A549 (cell line): ENCODE results near the gene DDX4. TPM values are rescaled to one million over a fixed set of nuclear protein-coding genes. Genes with fewer than 3 reads are reported as not detected.
A peak's percentile ranks its signal among the peaks of the same experiment; 100 is the strongest.

Source experiments
- ATAC-seq, 2 experiments: fragments of 200-7000 bp in 1 of 2; fragments of >200 bp in 1 of 2; cut with Nextera tagmentation in 1 of 2; cut with Tn5 transposase in 1 of 2; 3 replicates each; pipeline versions ENCODE4 v1.8.0 to v1.9.1; 2018 to 2020; ENCODE audit warnings: mild to moderate bottlenecking in 1 of 2, moderate library complexity in 1 of 2
- CTCF ChIA-PET: fragments of 300-600 bp; sonication (Branson Sonifier 250); formaldehyde crosslinking; extraction: SDS; loops from one replicate; lab custom pipeline; 2021; ENCODE audit warnings: antibody characterized with exemption, inconsistent platforms; lab: Yijun Ruan, JAX
- POLR2A ChIA-PET: fragments of 350-600 bp; formaldehyde crosslinking; extraction: SDS; loops from one replicate; lab custom pipeline; 2021; ENCODE audit warnings: antibody characterized with exemption, inconsistent platforms; lab: Yijun Ruan, JAX
- DNase-seq, 2 experiments: peaks; one replicate each; pipeline versions ENCODE4 v3.0.0 to v3.0.0-alpha.2; 2011 to 2016; ENCODE audit warnings: low read depth in 1 of 2, low spot score in 1 of 2
- FAIRE-seq: peaks from 2 replicates; lab custom pipeline; 2011; peaks lifted over from hg19 to GRCh38; lab: Jason Lieb, UNC
- H3K27ac ChIP-seq, 2 experiments: fragments of >200 bp; sonication (Bioruptor Twin); formaldehyde crosslinking; 3 replicates each; pipeline ENCODE4 v1.5.1; 2016 to 2017
- H3K4me1 ChIP-seq: fragments of >200 bp; sonication (Bioruptor Twin); formaldehyde crosslinking; 3 replicates; pipeline ENCODE4 v1.6.1; 2016
- H3K4me2 ChIP-seq: fragments of >200 bp; sonication (Bioruptor Twin); formaldehyde crosslinking; 3 replicates; pipeline ENCODE4 v1.6.1; 2016
- H3K4me3 ChIP-seq: fragments of >200 bp; sonication (Bioruptor Twin); formaldehyde crosslinking; 3 replicates; pipeline ENCODE4 v1.5.1; 2016
- H3K9me3 ChIP-seq: fragments of >200 bp; sonication (Bioruptor Twin); formaldehyde crosslinking; 3 replicates; pipeline ENCODE4 v1.6.1; 2016
- BCL3 ChIP-seq: fragments of >200 bp; sonication (Bioruptor Twin); formaldehyde crosslinking; IDR thresholded peaks from 3 replicates; pipeline ENCODE4 v1.6.1; 2016
- CHD4 ChIP-seq: fragments of 200-600 bp; sonication (generic); IDR thresholded peaks from 2 replicates; pipeline ENCODE4 v1.6.1; 2016; ENCODE audit warnings: antibody characterized with exemption, mild to moderate bottlenecking, borderline replicate concordance
- ESRRA ChIP-seq: fragments of 150-350 bp; IDR thresholded peaks from 2 replicates; pipeline ENCODE4 v1.6.1; 2014; ENCODE audit warnings: mild to moderate bottlenecking, low read length, borderline replicate concordance
- FOSL2 ChIP-seq, 2 experiments: fragments of 450-650 bp in 1 of 2; fragments of >200 bp in 1 of 2; sonication (Bioruptor Twin) in 1 of 2; formaldehyde crosslinking; IDR thresholded peaks; 2 replicates each; pipeline versions ENCODE4 v1.5.0 to v1.6.1; 2016 to 2020; ENCODE audit warnings: mild to moderate bottlenecking in 1 of 2, moderate library complexity in 1 of 2
- FOXS1 ChIP-seq: fragments of 250-450 bp; sonication (Bioruptor Pico); IDR thresholded peaks from 2 replicates; pipeline ENCODE4 v1.5.0; 2020; ENCODE audit warnings: mild to moderate bottlenecking, moderate library complexity
- GATA3 ChIP-seq: IDR thresholded peaks from 2 replicates; pipeline ENCODE4 v1.6.1; 2012; ENCODE audit warnings: borderline replicate concordance
- HDAC2 ChIP-seq: fragments of 200-600 bp; sonication (generic); IDR thresholded peaks from 2 replicates; pipeline ENCODE4 v1.6.1; 2016
- HES2 ChIP-seq: fragments of >200 bp; sonication (Bioruptor Twin); formaldehyde crosslinking; IDR thresholded peaks from 2 replicates; pipeline ENCODE4 v1.6.1; 2016
- HEYL ChIP-seq: fragments of 250-450 bp; sonication (Bioruptor Pico); IDR thresholded peaks from 2 replicates; pipeline ENCODE4 v1.8.0; 2021; ENCODE audit warnings: mild to moderate bottlenecking, moderate library complexity
- JUN ChIP-seq, 2 experiments: fragments of >200 bp; sonication (Bioruptor Twin); formaldehyde crosslinking; IDR thresholded peaks; 2 replicates in 1 of 2; 3 replicates in 1 of 2; pipeline ENCODE4 v1.6.1; 2016 to 2017
- KDM1A ChIP-seq: fragments of 200-600 bp; sonication (generic); IDR thresholded peaks from 2 replicates; pipeline ENCODE4 v1.6.1; 2016; ENCODE audit warnings: low read depth, mild to moderate bottlenecking
- KDM5A ChIP-seq: fragments of 200-600 bp; sonication (generic); IDR thresholded peaks from 2 replicates; pipeline ENCODE4 v1.6.1; 2016; ENCODE audit warnings: antibody characterized with exemption, mild to moderate bottlenecking
- MAFK ChIP-seq: fragments of 450-650 bp; IDR thresholded peaks from 2 replicates; pipeline ENCODE4 v1.6.1; 2014; ENCODE audit not compliant: partially characterized antibody
- MYC ChIP-seq: IDR thresholded peaks from 2 replicates; pipeline ENCODE4 v1.6.1; 2012; ENCODE audit warnings: mild to moderate bottlenecking, inconsistent platforms, low read length, improper control_type of control experiment, borderline replicate concordance
- NR3C1 ChIP-seq: fragments of >200 bp; sonication (Bioruptor Twin); formaldehyde crosslinking; IDR thresholded peaks from 3 replicates; pipeline ENCODE4 v1.6.1; 2017
- PHF8 ChIP-seq: fragments of 200-600 bp; sonication (generic); IDR thresholded peaks from 2 replicates; pipeline ENCODE4 v1.6.1; 2016; ENCODE audit warnings: low read depth, mild to moderate bottlenecking, antibody characterized with exemption, moderate library complexity, borderline replicate concordance
- RARB ChIP-seq: fragments of 250-450 bp; sonication (Bioruptor Pico); IDR thresholded peaks from 2 replicates; pipeline ENCODE4 v1.8.0; 2021; ENCODE audit warnings: mild to moderate bottlenecking, moderate library complexity
- SMC3 ChIP-seq: fragments of >200 bp; sonication (Bioruptor Twin); formaldehyde crosslinking; IDR thresholded peaks from 3 replicates; pipeline ENCODE4 v1.6.1; 2018; ENCODE audit warnings: inconsistent platforms
- SREBF2 ChIP-seq: fragments of 450-650 bp; IDR thresholded peaks from 2 replicates; pipeline ENCODE4 v1.6.1; 2014; ENCODE audit warnings: mild to moderate bottlenecking, moderate library complexity
- USF2 ChIP-seq: fragments of 450-650 bp; IDR thresholded peaks from 2 replicates; pipeline ENCODE4 v1.6.1; 2014; ENCODE audit warnings: antibody characterized with exemption
- WGBS: methylation state at CpG from one replicate; pipeline ENCODE4 v1.1.6; 2017; ENCODE audit errors: missing lambda C conversion rate; 5-methylcytosine and 5-hydroxymethylcytosine counted together
- polyA plus RNA-seq, 4 experiments: library from polyadenylated mRNA; depleted of rRNA in 3 of 4; stranded (reverse); fragments of >200 nt; fragmentation: RNase III in 1 of 4; extraction: RNeasy Plus Mini Kit Qiagen cat#74134 plus additional on column Dnase treatment in 1 of 4; gene quantifications; 2 replicates in 3 of 4; 3 replicates in 1 of 4; pipeline ENCODE4 v1.2.3, GENCODE V29; 2011 to 2017

DDX4 gene
- polyA plus RNA-seq, 2 of the 4 experiments (the other 2 are of a cell fraction), result 0.09 TPM; not detected in 1

- WGBS, result 36% methylated on average over 2 of the region's 2 CpGs
- H3K4me3 ChIP-seq, result no peak overlapping the region
- ATAC-seq (no peak), FAIRE-seq (no peak), DNase-seq (no peak)
- no peak overlapping the region for H3K27ac ChIP-seq
- POLR2A ChIA-PET, result no interaction called here
- H3K4me2 ChIP-seq, result no peak overlapping the region
- CTCF ChIA-PET, result no interaction called here
- H3K4me1 ChIP-seq, result peaks cover 4% of the 10 kb centered on the region
- TF ChIP-seq MAFK, result peak; percentile 78
- no peak for TF ChIP-seq SREBF2
- H3K9me3 ChIP-seq, result no peaks in the 10 kb centered on the region
Measured at GRCh38 chr5:55747778-55748318, 10.0 kb downstream of the DDX4 start.

GRCh38 chr5:55749387-55749786, 11.5 kb downstream of the DDX4 start:
- Histone ChIP-seq H3K27ac (no peak overlapping the region), H3K4me3 (no peak overlapping the region), H3K9me3 (no peaks in the 10 kb centered on the region), H3K4me1 (no peaks in the 10 kb centered on the region), H3K4me2 (no peak overlapping the region)
- WGBS, result 95% methylated on average over 2 of the region's 2 CpGs
- FAIRE-seq (no peak), ATAC-seq (no peak), DNase-seq (no peak)
- TF ChIP-seq GATA3 (no peak), FOXS1 (CRISPR knock-in tag) (no peak), RARB (CRISPR knock-in tag) (no peak), SMC3 (no peak), JUN (IDR thresholded peaks at IDR 0.05) (no peak), FOSL2 (IDR thresholded peaks at IDR 0.05) (no peak), FOSL2 (CRISPR knock-in tag; IDR thresholded peaks at IDR 0.05) (no peak), PHF8 (no peak), HEYL (no peak), KDM5A (no peak), BCL3 (no peak)
- ChIA-PET CTCF (no interaction called here), POLR2A (no interaction called here)

- no peak overlapping the region for H3K4me3 ChIP-seq
- WGBS, result 40% methylated on average over 3 of the region's 3 CpGs
- ChIA-PET CTCF (no interaction called here), POLR2A (no interaction called here)
- DNase-seq (no peak), ATAC-seq (no peak), FAIRE-seq (no peak)
- H3K4me1 ChIP-seq, result no peaks in the 10 kb centered on the region
- H3K27ac ChIP-seq, result no peak overlapping the region
- no peak for TF ChIP-seq MYC
- no peak for TF ChIP-seq ESRRA
- TF ChIP-seq FOXS1 (CRISPR knock-in tag), result no peak
- TF ChIP-seq HDAC2, result no peak
- no peak for TF ChIP-seq CHD4
- TF ChIP-seq, all 56 proteins: peak for 0
- Histone ChIP-seq H3K9me3 (no peaks in the 10 kb centered on the region), H3K4me2 (no peak overlapping the region)
Measured at GRCh38 chr5:55750063-55750462, 12.2 kb downstream of the DDX4 start.

- ChIA-PET CTCF (no interaction called here), POLR2A (no interaction called here)
- DNase-seq (no peak), ATAC-seq (no peak), FAIRE-seq (no peak)
- Histone ChIP-seq H3K4me2 (no peak overlapping the region), H3K9me3 (no peaks in the 10 kb centered on the region), H3K4me3 (no peak overlapping the region), H3K27ac (no peak overlapping the region), H3K4me1 (no peaks in the 10 kb centered on the region)
- no peak for TF ChIP-seq NR3C1
- TF ChIP-seq RARB (CRISPR knock-in tag), result no peak
- no peak for TF ChIP-seq USF2
- TF ChIP-seq HES2, result no peak
- TF ChIP-seq KDM1A, result no peak
- no peak for TF ChIP-seq HEYL
- 85% methylated on average over 3 of the region's 3 CpGs for WGBS
Measured at GRCh38 chr5:55750499-55750898, 12.6 kb downstream of the DDX4 start.
